Measurements from ENCODE around the gene NIPAL1.

The NIPAL1 gene

GRCh38 chr4:48027653-48028052, 11.1 kb downstream of the NIPAL1 start:
- no peak for DNase-seq (ENCODE audit: low spot score)

GRCh38 chr4:48028696-48029095, 12.1 kb downstream of the NIPAL1 start:
- no peak for DNase-seq (ENCODE audit: low spot score)

GRCh38 chr4:48030470-48030869, 13.9 kb downstream of the NIPAL1 start:
- DNase-seq (ENCODE audit: low spot score) = no peak

- no peak for DNase-seq (ENCODE audit: low spot score)
Observed at GRCh38 chr4:48031802-48032525, 15.4 kb downstream of the NIPAL1 start.

- DNase-seq (ENCODE audit: low spot score) = no peak
Observed at GRCh38 chr4:48032721-48033120, 16.1 kb downstream of the NIPAL1 start.

- no peak for DNase-seq (ENCODE audit: low spot score)
Observed at GRCh38 chr4:48033412-48033811, 16.8 kb downstream of the NIPAL1 start.

GRCh38 chr4:48033825-48034413, 17.3 kb downstream of the NIPAL1 start:
- DNase-seq (ENCODE audit: low spot score) = no peak

GRCh38 chr4:48035952-48036351, 19.4 kb downstream of the NIPAL1 start:
- DNase-seq (ENCODE audit: low spot score) = no peak

- no peak for DNase-seq (ENCODE audit: low spot score)
Observed at GRCh38 chr4:48037117-48037462, 20.5 kb downstream of the NIPAL1 start.

- DNase-seq (ENCODE audit: low spot score) = no peak
Observed at GRCh38 chr4:48038666-48039065, 22.1 kb downstream of the NIPAL1 start.

GRCh38 chr4:48039561-48039960, 23.0 kb downstream of the NIPAL1 start:
- no peak for DNase-seq (ENCODE audit: low spot score)

- DNase-seq (ENCODE audit: low spot score) = no peak
Observed at GRCh38 chr4:48041535-48042137, 25.1 kb downstream of the NIPAL1 start.

- no peak for DNase-seq (ENCODE audit: low spot score)
Observed at GRCh38 chr4:48042979-48043461, 26.4 kb downstream of the NIPAL1 start.

- no peak for DNase-seq (ENCODE audit: low spot score)
Observed at GRCh38 chr4:48043504-48043903, 26.9 kb downstream of the NIPAL1 start.

- no peak for DNase-seq (ENCODE audit: low spot score)
Observed at GRCh38 chr4:48044298-48044697, 27.7 kb downstream of the NIPAL1 start.

GRCh38 chr4:48046059-48046458, 29.5 kb downstream of the NIPAL1 start:
- DNase-seq (ENCODE audit: low spot score) = no peak

- no peak for DNase-seq (ENCODE audit: low spot score)
Observed at GRCh38 chr4:48047421-48047844, 30.9 kb downstream of the NIPAL1 start.

- no peak for DNase-seq (ENCODE audit: low spot score)
Observed at GRCh38 chr4:48047896-48048295, 31.3 kb downstream of the NIPAL1 start.

- DNase-seq (ENCODE audit: low spot score) = no peak
Observed at GRCh38 chr4:48049483-48049882, 32.9 kb downstream of the NIPAL1 start.

- DNase-seq (ENCODE audit: low spot score) = no peak
Observed at GRCh38 chr4:48051078-48051477, 34.5 kb downstream of the NIPAL1 start.

GRCh38 chr4:48058617-48059530, 42.3 kb downstream of the NIPAL1 start:
- DNase-seq (ENCODE audit: low spot score) = no peak

GRCh38 chr4:48064349-48064748, 47.8 kb downstream of the NIPAL1 start:
- no peak for DNase-seq (ENCODE audit: low spot score)
